PC-3 (cell line): ENCODE data around the gene SH2D3A. TPM values are rescaled to one million over a fixed set of nuclear protein-coding genes. Genes with fewer than 3 reads are reported as not detected.

Source experiments
- ATAC-seq: fragments of 200-7000 bp; cut with Tn5 transposase; 2 replicates; pipeline ENCODE4 v1.9.1; 2020; ENCODE audit warnings: mild to moderate bottlenecking, moderate library complexity
- BruUV-seq: library from RNA; stranded (reverse); fragments of 400-500 nt; replicated peaks from 2 replicates; lab custom pipeline; 2021; lab: Mats Ljungman, UMichigan
- CTCF ChIA-PET: fragments of 300-600 bp; sonication (Branson Sonifier 250); formaldehyde crosslinking; loops from one replicate; lab custom pipeline; 2022; ENCODE audit warnings: antibody characterized with exemption; lab: Charles Lee
- POLR2A ChIA-PET: fragments of 300-600 bp; sonication (Branson Sonifier 250); formaldehyde crosslinking; loops from one replicate; lab custom pipeline; 2022; ENCODE audit warnings: antibody characterized with exemption; ENCODE audit not compliant: unreplicated experiment; lab: Charles Lee
- DNase-seq: peaks from one replicate; pipeline ENCODE4 v3.0.0-alpha.2; 2015
- H2AFZ ChIP-seq: fragments of 300-600 bp; sonication (generic); 2 replicates; pipeline ENCODE4 v1.6.0; 2016; ENCODE audit warnings: antibody characterized with exemption, low read length
- H3F3A ChIP-seq: fragments of 300-600 bp; sonication (generic); one replicate; pipeline ENCODE4 v1.6.0; 2017; ENCODE audit warnings: antibody characterized with exemption, low read length, control low read depth, mild to moderate bottlenecking; ENCODE audit not compliant: unreplicated experiment
- H3K27ac ChIP-seq: fragments of 300-600 bp; sonication (generic); 2 replicates; pipeline ENCODE4 v1.5.1; 2016; ENCODE audit warnings: mild to moderate bottlenecking, low read length
- H3K27me3 ChIP-seq: fragments of 300-600 bp; sonication (generic); 2 replicates; pipeline ENCODE4 v1.6.1; 2016; ENCODE audit warnings: low read length, mixed read lengths
- H3K36me3 ChIP-seq: fragments of 300-600 bp; sonication (generic); 2 replicates; pipeline ENCODE4 v1.6.1; 2016; ENCODE audit warnings: low read depth, mixed run types, low read length, mixed read lengths
- H3K4me1 ChIP-seq: fragments of 300-600 bp; sonication (generic); 2 replicates; pipeline ENCODE4 v1.5.1; 2016; ENCODE audit warnings: low read length; ENCODE audit not compliant: insufficient read depth
- H3K4me2 ChIP-seq: fragments of 300-600 bp; sonication (generic); 2 replicates; pipeline ENCODE4 v1.6.0; 2016; ENCODE audit warnings: low read length
- H3K4me3 ChIP-seq: fragments of 300-600 bp; sonication (generic); 2 replicates; pipeline ENCODE4 v1.5.1; 2016; ENCODE audit warnings: mild to moderate bottlenecking, low read length, mixed read lengths
- H3K79me2 ChIP-seq: fragments of 300-600 bp; sonication (generic); 2 replicates; pipeline ENCODE4 v1.6.1; 2017; ENCODE audit warnings: low read length, mixed read lengths
- H3K9ac ChIP-seq: fragments of 300-600 bp; sonication (generic); 2 replicates; pipeline ENCODE4 v1.6.0; 2016; ENCODE audit warnings: mild to moderate bottlenecking, low read length
- H3K9me2 ChIP-seq: fragments of 300-600 bp; sonication (generic); replicated peaks from 2 replicates; pipeline ENCODE4 v1.6.1; 2016; ENCODE audit warnings: mixed run types, low read length, mixed read lengths
- H3K9me3 ChIP-seq: fragments of 300-600 bp; sonication (generic); 2 replicates; pipeline ENCODE4 v1.6.1; 2016; ENCODE audit warnings: low read length, mixed read lengths
- H4K20me1 ChIP-seq: fragments of 300-600 bp; sonication (generic); 2 replicates; pipeline ENCODE4 v1.6.1; 2016; ENCODE audit warnings: low read length, mixed read lengths
- CTCF ChIP-seq: fragments of 300-600 bp; sonication (generic); conservative IDR thresholded peaks from 2 replicates; pipeline ENCODE4 v1.5.1; 2017; ENCODE audit warnings: antibody characterized with exemption, low read depth, mild to moderate bottlenecking, low read length
- EZH2 ChIP-seq: fragments of 300-600 bp; sonication (generic); IDR thresholded peaks from one replicate; pipeline ENCODE4 v1.6.1; 2017; ENCODE audit warnings: antibody characterized with exemption, mild to moderate bottlenecking, low read length; ENCODE audit not compliant: unreplicated experiment
- EZH2phosphoT487 ChIP-seq: fragments of 300-600 bp; sonication (generic); IDR thresholded peaks from 2 replicates; pipeline ENCODE4 v1.6.1; 2018; ENCODE audit warnings: mild to moderate bottlenecking, antibody characterized with exemption, low read length, borderline replicate concordance
- intact Hi-C: fragments of 100-400 bp; cut with micrococcal nuclease; formaldehyde crosslinking; loops from 2 replicates; pipeline ENCODE4 v1.9.0; 2023
- total RNA-seq: library from RNA; depleted of rRNA; stranded (reverse); fragments of >200 nt; gene quantifications from 2 replicates; pipeline ENCODE4 v1.2.3, GENCODE V29; 2014

SH2D3A gene
- total RNA-seq, 1 experiment from 2014 or later = 141 TPM

GRCh38 chr19:6716610-6716970, 50.6 kb downstream of the SH2D3A start:
- no TSS peak for BruUV-seq
- H2AFZ ChIP-seq = no peak overlapping the region
- no peaks in the 10 kb centered on the region for H3K27me3 ChIP-seq
- H3K27ac ChIP-seq = no peak overlapping the region
- intact Hi-C loops = no loop called here
- no peak overlapping the region for H3K4me2 ChIP-seq
- no peaks in the 10 kb centered on the region for H4K20me1 ChIP-seq
- H3K4me1 ChIP-seq = no peaks in the 10 kb centered on the region
- H3K4me3 ChIP-seq = no peak overlapping the region
- no peaks in the 10 kb centered on the region for H3F3A ChIP-seq
- no peak overlapping the region for H3K9ac ChIP-seq
- TF ChIP-seq CTCF (no peak), EZH2 (no peak), EZH2phosphoT487 (no peak)
- no peaks in the 10 kb centered on the region for H3K36me3 ChIP-seq
- no peaks in the 10 kb centered on the region for H3K9me3 ChIP-seq
- POLR2A ChIA-PET = no interaction called here
- DNase-seq (no peak), ATAC-seq (no peak)
- CTCF ChIA-PET = no interaction called here
- H3K79me2 ChIP-seq = no peaks in the 10 kb centered on the region
- H3K9me2 ChIP-seq = no peaks in the 10 kb centered on the region

- Histone ChIP-seq H2AFZ (no peak overlapping the region), H3K9ac (no peak overlapping the region), H3K9me2 (no peaks in the 10 kb centered on the region), H3K79me2 (no peaks in the 10 kb centered on the region), H3F3A (no peaks in the 10 kb centered on the region), H3K4me3 (no peak overlapping the region), H4K20me1 (no peaks in the 10 kb centered on the region), H3K27ac (no peak overlapping the region), H3K27me3 (peaks cover 14% of the 10 kb centered on the region), H3K9me3 (no peaks in the 10 kb centered on the region), H3K4me1 (no peaks in the 10 kb centered on the region), H3K4me2 (no peak overlapping the region), H3K36me3 (no peaks in the 10 kb centered on the region)
- ChIA-PET POLR2A (interaction anchor here (0.6 kb wide), 1 partner anchor 147 kb away, joined by 4 read pairs; no protein-coding TSS in a partner anchor), CTCF (no interaction called here)
- DNase-seq (no peak), ATAC-seq (no peak)
- TF ChIP-seq CTCF (no peak), EZH2phosphoT487 (no peak), EZH2 (no peak)
- no TSS peak for BruUV-seq
- intact Hi-C loops = no loop called here
Measured at GRCh38 chr19:6714749-6715555, 52.3 kb downstream of the SH2D3A start.
